ENCODE data around the gene COL4A1.

COL4A1 gene

DNA sequence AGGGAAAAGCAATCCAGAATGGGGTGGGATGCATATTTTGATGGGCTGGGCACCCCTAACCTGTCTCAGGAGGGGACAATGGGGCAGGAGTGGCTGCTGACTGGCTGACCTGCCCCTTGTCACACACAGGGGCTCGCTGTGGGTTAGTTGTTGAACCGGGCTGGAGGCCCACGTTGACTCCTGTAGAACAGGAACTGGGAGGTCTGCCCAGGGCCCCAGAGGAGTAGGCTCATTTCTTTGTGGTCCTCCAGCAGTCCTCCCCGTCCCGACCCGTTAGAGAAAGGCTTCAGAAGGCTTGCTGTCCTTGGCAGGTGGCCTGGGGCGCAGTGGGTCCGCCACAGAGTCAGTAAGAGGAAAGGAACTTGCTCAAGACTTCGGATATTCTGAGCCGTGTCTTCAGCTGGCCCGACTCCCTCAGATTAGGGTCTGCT lies 70.1 kb downstream of the COL4A1 start:
- ChIA-PET POLR2A (no interaction called here), CTCF (no interaction called here)
- TF ChIP-seq ZNF384 (IDR thresholded peaks at IDR 0.05) (no peak), FOXM1 (IDR thresholded peaks at IDR 0.05; ENCODE audit: borderline replicate concordance) (no peak), SUZ12 (IDR thresholded peaks at IDR 0.05) (no peak), HDGF (IDR thresholded peaks at IDR 0.05; ENCODE audit: borderline replicate concordance) (no peak), SP1 (IDR thresholded peaks at IDR 0.05) (no peak), NFRKB (IDR thresholded peaks at IDR 0.05) (no peak), ELF4 (IDR thresholded peaks at IDR 0.05) (no peak), L3MBTL2 (conservative IDR thresholded peaks at IDR 0.05) (no peak), BHLHE40 (IDR thresholded peaks at IDR 0.05; ENCODE audit: borderline replicate concordance) (no peak), CTBP1 (IDR thresholded peaks at IDR 0.05; ENCODE audit: borderline replicate concordance) (no peak), FOXK2 (IDR thresholded peaks at IDR 0.05) (no peak), TARDBP (IDR thresholded peaks at IDR 0.05) (no peak), LEF1 (IDR thresholded peaks at IDR 0.05; ENCODE audit: borderline replicate concordance) (no peak), ARNT (IDR thresholded peaks at IDR 0.05) (no peak)
- TF ChIP-seq, protein P1, sequence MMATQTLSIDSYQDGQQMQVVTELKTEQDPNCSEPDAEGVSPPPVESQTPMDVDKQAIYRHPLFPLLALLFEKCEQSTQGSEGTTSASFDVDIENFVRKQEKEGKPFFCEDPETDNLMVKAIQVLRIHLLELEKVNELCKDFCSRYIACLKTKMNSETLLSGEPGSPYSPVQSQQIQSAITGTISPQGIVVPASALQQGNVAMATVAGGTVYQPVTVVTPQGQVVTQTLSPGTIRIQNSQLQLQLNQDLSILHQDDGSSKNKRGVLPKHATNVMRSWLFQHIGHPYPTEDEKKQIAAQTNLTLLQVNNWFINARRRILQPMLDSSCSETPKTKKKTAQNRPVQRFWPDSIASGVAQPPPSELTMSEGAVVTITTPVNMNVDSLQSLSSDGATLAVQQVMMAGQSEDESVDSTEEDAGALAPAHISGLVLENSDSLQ (IDR thresholded peaks at IDR 0.05): no peak
- DNase-seq (ENCODE audit: extremely low spot score): no peak

DNA sequence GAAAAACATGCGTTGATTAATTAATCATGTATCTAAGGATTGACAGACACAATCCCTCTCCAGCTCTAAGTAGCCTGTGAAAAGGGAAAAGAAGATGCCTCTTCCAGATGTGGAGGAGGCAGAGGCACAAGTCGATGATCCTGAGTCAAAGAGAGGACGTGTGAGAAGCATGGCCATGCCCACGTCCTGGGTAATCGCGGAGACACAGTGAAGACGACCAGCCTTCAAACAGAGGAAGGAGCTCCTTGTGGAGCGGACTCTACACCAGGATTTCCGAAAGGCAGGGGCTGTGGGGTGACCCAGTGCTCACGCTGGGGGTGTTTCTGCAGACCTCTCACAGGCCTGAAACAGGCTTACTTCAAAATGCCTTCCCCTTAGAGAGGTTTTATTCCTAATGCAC lies 70.5 kb downstream of the COL4A1 start:
- ChIA-PET POLR2A (no interaction called here), CTCF (no interaction called here)
- no peak for TF ChIP-seq L3MBTL2 (conservative IDR thresholded peaks at IDR 0.05)
- DNase-seq (ENCODE audit: extremely low spot score): no peak

DNA sequence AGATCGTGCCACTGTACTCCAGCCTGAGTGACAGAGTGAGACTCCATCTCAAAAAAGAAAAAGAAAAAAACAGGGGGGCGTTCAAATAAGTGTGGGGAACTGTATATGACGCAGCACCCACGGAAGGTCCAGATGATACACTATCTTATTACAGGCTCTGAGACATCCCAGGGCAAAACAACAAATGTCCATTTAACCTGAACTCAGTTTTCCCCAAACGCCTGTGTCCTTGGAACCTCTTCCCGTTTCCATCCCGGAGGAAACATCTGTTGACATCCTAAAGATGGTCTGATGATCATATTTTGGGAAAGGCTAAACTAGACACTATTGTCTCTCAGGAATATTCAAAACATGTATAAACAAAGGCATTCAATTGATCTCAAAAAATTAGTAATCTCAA lies 72.4 kb downstream of the COL4A1 start:
- TF ChIP-seq HDGF (IDR thresholded peaks at IDR 0.05; ENCODE audit: borderline replicate concordance) (no peak), SUZ12 (IDR thresholded peaks at IDR 0.05) (no peak), ZNF384 (IDR thresholded peaks at IDR 0.05) (no peak), L3MBTL2 (conservative IDR thresholded peaks at IDR 0.05) (no peak)
- POLR2A ChIA-PET: no interaction called here
- DNase-seq (ENCODE audit: extremely low spot score): no peak
- CTCF ChIA-PET: no interaction called here

DNA sequence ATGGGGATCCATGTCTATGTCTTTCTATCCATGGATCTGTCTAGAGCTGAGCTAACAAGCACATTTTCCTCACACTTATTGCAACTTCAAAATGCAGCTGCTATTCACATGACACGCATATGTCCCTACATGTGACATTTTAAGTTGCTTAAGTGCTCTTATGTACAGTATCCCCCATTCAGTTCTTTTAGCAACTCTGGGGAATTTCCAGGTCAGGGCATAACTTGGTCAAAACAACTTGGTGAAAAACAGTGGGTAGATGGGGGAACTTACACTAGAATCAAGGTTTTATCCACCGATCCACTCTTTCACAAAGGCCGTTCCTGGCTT lies 73.0 kb downstream of the COL4A1 start:
- no peak for TF ChIP-seq HDGF (IDR thresholded peaks at IDR 0.05; ENCODE audit: borderline replicate concordance)
- no peak for TF ChIP-seq L3MBTL2 (conservative IDR thresholded peaks at IDR 0.05)
- TF ChIP-seq TARDBP (IDR thresholded peaks at IDR 0.05): no peak
- TF ChIP-seq ARNT (IDR thresholded peaks at IDR 0.05): no peak
- TF ChIP-seq FOXA1 (IDR thresholded peaks at IDR 0.05): no peak
- TF ChIP-seq BHLHE40 (IDR thresholded peaks at IDR 0.05; ENCODE audit: borderline replicate concordance): no peak
- TF ChIP-seq SUZ12 (IDR thresholded peaks at IDR 0.05): no peak
- TF ChIP-seq ZNF384 (IDR thresholded peaks at IDR 0.05): no peak
- TF ChIP-seq SP1 (IDR thresholded peaks at IDR 0.05): no peak
- TF ChIP-seq ELF4 (IDR thresholded peaks at IDR 0.05): no peak
- TF ChIP-seq FOXK2 (IDR thresholded peaks at IDR 0.05): no peak
- no peak for TF ChIP-seq FOXM1 (IDR thresholded peaks at IDR 0.05; ENCODE audit: borderline replicate concordance)
- TF ChIP-seq CTBP1 (IDR thresholded peaks at IDR 0.05; ENCODE audit: borderline replicate concordance): no peak
- no peak for TF ChIP-seq NFRKB (IDR thresholded peaks at IDR 0.05)
- ChIA-PET POLR2A (no interaction called here), CTCF (no interaction called here)
- DNase-seq (ENCODE audit: extremely low spot score): no peak

DNA sequence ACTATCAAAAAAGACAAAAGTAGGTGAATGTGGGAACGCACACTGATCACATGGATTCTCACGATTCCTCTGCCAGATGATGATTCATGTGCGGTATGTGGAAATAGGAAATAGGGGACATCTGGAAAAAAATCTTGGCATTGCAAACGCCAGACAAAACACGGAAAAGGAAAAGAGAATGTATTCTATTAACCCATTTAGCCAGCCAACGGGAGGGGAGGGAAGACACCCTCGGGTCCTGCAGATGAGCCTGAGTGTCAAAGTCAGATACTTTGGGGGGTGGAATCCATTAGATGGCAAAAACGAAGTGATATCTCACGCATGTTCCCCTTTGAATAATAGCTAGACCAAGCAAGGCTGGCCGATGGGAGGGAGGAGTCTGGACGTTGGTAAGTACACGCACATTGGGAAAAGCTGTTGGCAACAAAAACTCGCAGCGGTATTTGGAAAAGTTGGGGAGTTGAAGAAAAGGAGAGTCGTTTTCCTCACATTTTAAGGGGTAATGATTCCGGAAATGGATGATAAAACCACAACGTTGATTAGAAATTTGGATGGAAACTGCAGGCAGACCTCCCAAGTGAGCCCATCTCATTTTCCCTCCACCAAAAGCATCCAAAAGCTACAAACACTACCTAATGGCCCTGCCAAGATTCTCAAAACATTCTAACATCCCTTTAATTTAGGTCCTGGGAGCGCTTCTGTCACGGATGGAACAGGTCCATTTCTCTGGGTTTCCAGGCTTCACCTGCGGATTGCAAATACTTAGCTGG lies 73.6 kb downstream of the COL4A1 start:
- POLR2A ChIA-PET: no interaction called here
- CTCF ChIA-PET: no interaction called here
- TF ChIP-seq, protein P1 (IDR thresholded peaks at IDR 0.05): no peak
- TF ChIP-seq ARNT (IDR thresholded peaks at IDR 0.05) (no peak), FOXM1 (IDR thresholded peaks at IDR 0.05; ENCODE audit: borderline replicate concordance) (no peak), FOXA1 (IDR thresholded peaks at IDR 0.05) (no peak), ZNF384 (IDR thresholded peaks at IDR 0.05) (no peak), HDGF (IDR thresholded peaks at IDR 0.05; ENCODE audit: borderline replicate concordance) (no peak)
- DNase-seq (ENCODE audit: extremely low spot score): no peak

DNA sequence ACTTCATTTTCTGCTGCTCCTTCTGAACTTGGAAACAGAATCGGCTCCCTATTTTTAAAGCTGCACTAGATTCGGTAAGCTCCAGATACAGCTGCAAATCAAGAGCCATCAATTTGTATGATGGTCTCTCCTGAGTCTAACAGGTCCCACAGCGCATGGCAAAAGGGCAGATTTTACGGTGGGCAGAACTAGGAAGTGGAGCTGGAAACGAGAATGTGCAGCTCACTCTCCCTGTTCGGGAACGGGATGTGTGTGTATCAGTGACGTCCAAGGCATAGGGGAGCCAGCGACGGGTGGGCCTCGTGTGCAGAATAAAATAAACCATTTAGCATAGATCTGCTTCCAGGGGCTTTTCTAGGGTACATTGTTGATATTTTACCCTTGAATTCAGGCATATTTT lies 74.2 kb downstream of the COL4A1 start:
- DNase-seq (ENCODE audit: extremely low spot score): no peak
- ChIA-PET CTCF (no interaction called here), POLR2A (no interaction called here)
- TF ChIP-seq BHLHE40 (IDR thresholded peaks at IDR 0.05; ENCODE audit: borderline replicate concordance) (no peak), L3MBTL2 (conservative IDR thresholded peaks at IDR 0.05) (no peak), NFRKB (IDR thresholded peaks at IDR 0.05) (no peak), SUZ12 (IDR thresholded peaks at IDR 0.05) (no peak), CTBP1 (IDR thresholded peaks at IDR 0.05; ENCODE audit: borderline replicate concordance) (no peak), FOXA1 (IDR thresholded peaks at IDR 0.05) (no peak), ELF4 (IDR thresholded peaks at IDR 0.05) (no peak), LEF1 (IDR thresholded peaks at IDR 0.05; ENCODE audit: borderline replicate concordance) (no peak), ZNF384 (IDR thresholded peaks at IDR 0.05) (no peak), FOXM1 (IDR thresholded peaks at IDR 0.05; ENCODE audit: borderline replicate concordance) (no peak), HDGF (IDR thresholded peaks at IDR 0.05; ENCODE audit: borderline replicate concordance) (no peak), TARDBP (IDR thresholded peaks at IDR 0.05) (no peak), SP1 (IDR thresholded peaks at IDR 0.05) (no peak), ARNT (IDR thresholded peaks at IDR 0.05) (no peak)
- TF ChIP-seq, protein P1 (IDR thresholded peaks at IDR 0.05): no peak

DNA sequence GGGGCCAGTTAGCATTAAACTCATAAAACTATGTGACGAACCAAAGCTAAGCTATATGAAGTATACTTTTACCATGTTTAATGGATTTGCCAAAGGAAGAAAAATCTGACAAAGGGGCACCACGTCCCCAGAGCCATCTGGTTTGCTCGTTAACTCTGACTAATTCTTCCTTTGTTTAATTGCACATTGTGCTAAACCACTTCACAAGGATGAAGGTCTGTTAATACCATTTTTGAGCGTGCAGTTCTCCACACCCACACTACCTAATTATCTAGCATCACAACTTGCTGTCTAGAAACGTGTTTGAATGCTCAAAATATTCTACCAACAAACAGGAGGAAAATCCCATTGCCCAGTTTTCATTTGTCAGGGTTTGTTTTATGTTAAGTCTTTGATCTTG lies 74.8 kb downstream of the COL4A1 start:
- ChIA-PET CTCF (no interaction called here), POLR2A (no interaction called here)
- TF ChIP-seq, protein P1 (IDR thresholded peaks at IDR 0.05): no peak
- TF ChIP-seq BHLHE40 (IDR thresholded peaks at IDR 0.05; ENCODE audit: borderline replicate concordance): no peak
- no peak for TF ChIP-seq ELF4 (IDR thresholded peaks at IDR 0.05)
- TF ChIP-seq CTBP1 (IDR thresholded peaks at IDR 0.05; ENCODE audit: borderline replicate concordance): no peak
- no peak for TF ChIP-seq SP1 (IDR thresholded peaks at IDR 0.05)
- TF ChIP-seq ARNT (IDR thresholded peaks at IDR 0.05): no peak
- no peak for TF ChIP-seq ZNF384 (IDR thresholded peaks at IDR 0.05)
- TF ChIP-seq TARDBP (IDR thresholded peaks at IDR 0.05): no peak
- TF ChIP-seq LEF1 (IDR thresholded peaks at IDR 0.05; ENCODE audit: borderline replicate concordance): no peak
- TF ChIP-seq FOXA1 (IDR thresholded peaks at IDR 0.05): no peak
- no peak for TF ChIP-seq L3MBTL2 (conservative IDR thresholded peaks at IDR 0.05)
- TF ChIP-seq NFRKB (IDR thresholded peaks at IDR 0.05): no peak
- no peak for DNase-seq (ENCODE audit: extremely low spot score)

All from HEK293T (cell line).